Right lobe of liver (tissue), 4 donors: Measurements from ENCODE around the gene ZNF687.

Experiments
- CTCF ChIP-seq, 4 donors: fragments of 200-600 bp in 3 of 4; fragments of 450-650 bp in 1 of 4; IDR thresholded peaks; one replicate each; pipeline versions ENCODE4 v1.5.1 to v1.8.0; 2016 to 2022; ENCODE audit warnings: antibody characterized with exemption in 4 of 4, mild to moderate bottlenecking in 2 of 4
- POLR2A ChIP-seq: fragments of 450-650 bp; IDR thresholded peaks from one replicate; pipeline ENCODE4 v1.6.1; 2017; ENCODE audit warnings: antibody characterized with exemption, mild to moderate bottlenecking
- donor health status: DM: no; HTN: no; CAD: no.
- donor health status: DM: no; HTN: no; CAD: no.
- donor health status: DM: no; HTN: yes; CAD: no.

GRCh38 chr1:151281969-151282882 lies at the start of gene ZNF687:
- no peak for TF ChIP-seq CTCF (IDR thresholded peaks at IDR 0.05)
- peak; percentile 71 for TF ChIP-seq POLR2A
